Heart right ventricle (tissue), 16 donors: ENCODE results near the gene SKAP1. TPM values are rescaled to one million over a fixed set of nuclear protein-coding genes. Genes with fewer than 3 reads are reported as not detected.

Source experiments
- ATAC-seq, 8 donors: fragments of 200-7000 bp; cut with Tn5 transposase; one replicate each; pipeline ENCODE4 v1.9.1; 2020; ENCODE audit warnings: mild to moderate bottlenecking in 8 of 8, moderate library complexity in 8 of 8, moderate number of reproducible peaks in 1 of 8
- DNase-seq, 2 donors: peaks; one replicate each; pipeline ENCODE4 v3.0.0-alpha.2; 2020
- H3K27ac ChIP-seq, 10 donors: fragments of 200-600 bp; sonication (generic) in 2 of 10; one replicate each; pipeline versions ENCODE4 v1.5.0 to v1.8.0; 2020 to 2022; ENCODE audit warnings: mild to moderate bottlenecking in 3 of 10
- H3K27me3 ChIP-seq, 7 donors: fragments of 200-600 bp; one replicate each; pipeline ENCODE4 v1.8.0; 2021 to 2022; ENCODE audit warnings: mild to moderate bottlenecking in 2 of 7
- H3K36me3 ChIP-seq, 9 donors: fragments of 200-600 bp; sonication (generic) in 1 of 9; one replicate each; pipeline versions ENCODE4 v1.5.0 to v1.8.0; 2020 to 2022; ENCODE audit warnings: mild to moderate bottlenecking in 2 of 9
- H3K4me1 ChIP-seq, 9 donors: fragments of 200-600 bp; sonication (generic) in 1 of 9; one replicate each; pipeline versions ENCODE4 v1.5.0 to v1.8.0; 2020 to 2022; ENCODE audit warnings: mild to moderate bottlenecking in 4 of 9
- H3K4me3 ChIP-seq, 10 donors: fragments of 200-600 bp; sonication (generic) in 2 of 10; one replicate each; pipeline versions ENCODE4 v1.5.0 to v1.8.0; 2020 to 2022; ENCODE audit warnings: mild to moderate bottlenecking in 7 of 10, moderate library complexity in 2 of 10
- H3K9me3 ChIP-seq, 11 donors: fragments of 200-600 bp in 10 of 11; sonication (generic) in 2 of 11; one replicate each; pipeline versions ENCODE4 v1.5.0 to v1.8.0; 2013 to 2022; ENCODE audit warnings: mild to moderate bottlenecking in 2 of 11, control low read depth in 1 of 11, moderate library complexity in 1 of 11
- CTCF ChIP-seq, 9 donors: fragments of 200-600 bp; sonication (generic) in 2 of 9; IDR thresholded peaks; one replicate each; pipeline versions ENCODE4 v1.5.0 to v1.8.0; 2021 to 2022; ENCODE audit warnings: antibody characterized with exemption in 9 of 9, mild to moderate bottlenecking in 5 of 9, moderate library complexity in 1 of 9
- WGBS, 2 donors: extraction: QIAGEN DNeasy Blood & Tissue Kit; methylation state at CpG; one replicate each; pipeline ENCODE4 v1.1.7; 2013; ENCODE audit warnings: inconsistent platforms in 1 of 2; 5-methylcytosine and 5-hydroxymethylcytosine counted together
- intact Hi-C, 10 donors: fragments of 100-400 bp; cut with DNase I; formaldehyde crosslinking; loops; one replicate each; pipeline versions ENCODE4 v1.11.1 to v1.14.2; 2022
- polyA plus RNA-seq, 2 donors: library from polyadenylated mRNA; stranded (reverse); fragments of 200-250 nt; gene quantifications; one replicate each; pipeline ENCODE4 v1.2.3, GENCODE V29; 2013
- total RNA-seq, 10 donors: library from RNA; stranded (reverse); fragmentation: NEBNext Ultra II Directional in 3 of 10; extraction: Animal tissue kit (Norgen Biotek cat#: 25700) in 3 of 10; gene quantifications; one replicate each; pipeline versions ENCODE4 v1.2.1 to v1.2.4, GENCODE V29; 2021 to 2023
- donor health status: Arrhythmogenic right ventricular cardiomyopathy.
- donor health status: ischemic (EF 13 %, LVEDD 7.1; RV severe dilation, severe dysfunction).
- donor health status: healthy with polysubstance abuse.
- donor health status: DM: no; HTN: yes; CAD: no.
- donor health status: DM: no; HTN: no; CAD: no.
- donor health status: ischemic (EF 25% LVEDD 6.9; RV normal size, moderate dysfunction).
- donor health status: ischemic (EF 25% LVEDD 5.7; RV mildly dilated, moderate dysfunction).
- donor health status: healthy.
- donor health status: DM: yes; HTN: yes; CAD: no.
- donor health status: Ischemic cardiomyopathy.
- donor health status: ischemic (EF 35%, LVEDD 5.7; RV mildly dilated, moderate dysfunction).
- donor health status: nonischemic (EF 11% LVEDD 7.7; RV severe dilation, severe dysfunction).
- donor health status: DM: yes; HTN: yes; CAD: no.
- donor health status: PGD.
- donor health status: ischemic (EF 29% LVEDD 5.4; RV normal size, mild dysfunction).
- donor health status: nonischemic (EF 23%, LVEDD 6.1; RV moderate dilation, normal function).

The SKAP1 gene
- total and polyA plus RNA-seq, 12 donors, result 0.33 to 1.7 (median 0.75) TPM; not detected in 5

DNA sequence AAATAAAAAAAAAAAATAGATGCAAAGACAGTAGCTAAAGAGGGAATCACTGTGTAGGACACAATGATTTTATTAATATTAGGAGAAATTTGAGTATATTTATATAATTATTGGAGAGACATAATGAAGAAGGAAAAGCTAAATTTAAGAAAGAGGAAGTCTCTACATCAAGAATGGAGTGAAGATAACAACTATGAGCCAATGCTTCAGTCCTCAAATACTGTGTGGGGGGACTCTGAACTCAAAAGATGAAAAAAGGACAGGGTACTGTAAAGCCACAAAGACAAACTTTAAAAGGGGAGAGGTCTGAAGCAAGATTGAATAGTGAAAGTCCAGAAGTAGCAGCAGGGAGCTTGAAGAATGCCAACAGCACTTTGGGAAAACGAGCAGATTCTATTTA is 44.7 kb downstream of the SKAP1 start:
- no peak for TF ChIP-seq CTCF (IDR thresholded peaks at IDR 0.05)
- no peaks in the 10 kb centered on the region for H3K4me1 ChIP-seq
- ATAC-seq, result no peak
- no peaks in the 10 kb centered on the region for H3K9me3 ChIP-seq
- no peak overlapping the region for H3K4me3 ChIP-seq
- H3K27me3 ChIP-seq, result peaks cover 0 to 93% (median 83%) of the 10 kb centered on the region in 7 donors
- DNase-seq, result no peak
- intact Hi-C loops, result no loop called here
- H3K36me3 ChIP-seq, result no peaks in the 10 kb centered on the region
- H3K27ac ChIP-seq, result no peak overlapping the region
- 56 to 76% methylated on average over 1 of the region's 1 CpG for WGBS, 2 donors

DNA sequence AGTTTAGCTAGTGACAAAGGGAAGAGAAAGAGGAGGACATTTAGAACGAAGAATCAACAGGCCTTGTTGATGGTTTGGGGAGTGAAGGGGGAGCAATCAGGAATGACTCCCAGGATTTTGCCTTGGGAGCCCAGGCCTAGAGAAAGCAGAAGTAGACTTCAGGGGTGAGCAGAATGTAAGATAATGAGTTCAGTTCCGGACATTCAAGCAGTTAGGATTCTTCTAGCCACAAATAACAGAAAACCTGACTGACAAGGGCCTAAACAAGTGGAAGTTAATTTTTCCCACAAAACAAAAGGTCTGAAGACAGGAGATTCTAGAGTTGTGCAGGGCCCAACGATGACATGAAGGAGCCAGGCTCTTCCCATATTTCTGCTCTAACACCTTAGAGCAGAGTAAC is 45.9 kb downstream of the SKAP1 start:
- no peak overlapping the region for H3K27ac ChIP-seq
- H3K27me3 ChIP-seq, result peaks cover 0 to 97% (median 80%) of the 10 kb centered on the region in 7 donors
- intact Hi-C loops, result no loop called here

DNA sequence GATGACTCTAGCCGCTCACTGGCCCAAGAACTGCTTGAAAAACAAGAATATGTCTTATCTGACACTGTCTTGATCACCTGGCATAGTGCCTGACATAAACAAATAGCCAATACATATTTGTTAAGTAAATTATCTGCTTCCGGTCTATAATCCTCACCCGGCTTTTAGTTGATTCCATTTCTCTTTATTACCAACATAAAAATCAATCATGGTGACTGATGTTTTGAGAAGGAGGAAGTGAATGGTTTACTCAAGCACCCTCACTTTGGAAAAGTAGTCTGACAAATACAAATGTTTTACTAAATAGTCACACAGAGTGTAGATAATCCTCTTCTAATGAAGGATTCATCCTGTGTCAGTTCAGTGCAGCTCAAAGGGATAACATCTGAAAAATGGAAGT is 47.0 kb downstream of the SKAP1 start:
- ATAC-seq, result no peak
- Histone ChIP-seq H3K4me3 (no peak overlapping the region), H3K27me3 (peaks cover 0 to 98% (median 84%) of the 10 kb centered on the region in 7 donors), H3K4me1 (no peaks in the 10 kb centered on the region), H3K27ac (no peak overlapping the region), H3K9me3 (no peaks in the 10 kb centered on the region), H3K36me3 (no peaks in the 10 kb centered on the region)
- TF ChIP-seq CTCF (IDR thresholded peaks at IDR 0.05), result no peak
- WGBS, 2 donors, result 91 to 92% methylated on average over 3 of the region's 3 CpGs
- intact Hi-C loops, result no loop called here
- no peak for DNase-seq

More for the DNA sequence above, 45.9 kb downstream of the SKAP1 start:
- 86% methylated on average over 3 of the region's 3 CpGs for WGBS, 2 donors
- TF ChIP-seq CTCF (IDR thresholded peaks at IDR 0.05), result no peak
- ATAC-seq, result no peak
- Histone ChIP-seq H3K4me3 (no peak overlapping the region), H3K36me3 (no peaks in the 10 kb centered on the region), H3K9me3 (no peaks in the 10 kb centered on the region), H3K4me1 (no peaks in the 10 kb centered on the region)
- DNase-seq, result no peak

DNA sequence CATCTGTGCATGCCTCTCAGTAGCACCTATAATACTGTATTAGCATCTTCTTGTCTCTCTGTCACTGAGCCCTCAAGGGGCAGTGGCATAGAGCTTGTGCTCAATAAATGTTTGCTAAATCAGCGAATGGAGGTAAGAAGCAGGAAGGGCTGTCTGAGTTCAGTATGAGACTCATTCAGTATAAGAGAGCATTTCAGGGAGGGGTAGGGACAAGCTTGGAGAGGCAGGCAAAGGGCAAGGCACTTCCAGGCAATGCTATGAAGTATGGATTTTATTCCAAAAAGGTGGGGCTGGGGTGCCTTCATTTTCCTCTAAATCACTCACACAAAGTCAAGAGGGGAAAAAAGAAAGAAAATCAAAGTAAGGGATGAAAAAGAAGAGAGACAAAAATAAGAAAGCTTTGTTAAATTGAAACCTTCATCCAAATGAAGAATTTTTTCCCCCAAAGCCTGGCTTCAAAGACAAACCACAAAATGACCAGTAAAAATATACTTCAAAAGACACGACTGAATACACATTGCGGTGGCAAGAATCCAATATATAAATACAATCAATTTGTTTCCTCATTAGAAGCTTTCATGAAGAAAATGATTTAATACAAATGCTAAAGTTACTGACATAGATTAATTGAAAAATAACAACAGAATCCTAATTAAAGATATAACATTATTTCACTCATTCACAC is 51.2 kb downstream of the SKAP1 start:
- Histone ChIP-seq H3K4me3 (no peak overlapping the region), H3K4me1 (no peaks in the 10 kb centered on the region), H3K27ac (no peak overlapping the region), H3K36me3 (no peaks in the 10 kb centered on the region), H3K9me3 (no peaks in the 10 kb centered on the region), H3K27me3 (peaks cover 0 to 97% (median 86%) of the 10 kb centered on the region in 7 donors)
- DNase-seq (no peak), ATAC-seq (no peak)
- no peak for TF ChIP-seq CTCF (IDR thresholded peaks at IDR 0.05)
- intact Hi-C loops, result loop anchor here in 1 of 10 donors (10.0 kb wide), 1 partner anchor 164 kb away; no protein-coding TSS in a partner anchor
- 85% methylated on average over 3 of the region's 3 CpGs for WGBS, 2 donors
